Globus pallidus (tissue), 1 donor: ENCODE data around the gene HSPA14.
"Not testable (repeated sequence)": the region's sequence is repeated elsewhere in the genome, so short reads cannot be mapped to it uniquely, and the experiment has no call there.

Experiments
- DNase-seq: peaks from one replicate; pipeline ENCODE4 v3.0.0-alpha.2; 2015; ENCODE audit warnings: low spot score

Gene HSPA14

GRCh38 chr10:14880229-14880628, 42.1 kb downstream of the HSPA14 start:
- DNase-seq, result no peak

DNA sequence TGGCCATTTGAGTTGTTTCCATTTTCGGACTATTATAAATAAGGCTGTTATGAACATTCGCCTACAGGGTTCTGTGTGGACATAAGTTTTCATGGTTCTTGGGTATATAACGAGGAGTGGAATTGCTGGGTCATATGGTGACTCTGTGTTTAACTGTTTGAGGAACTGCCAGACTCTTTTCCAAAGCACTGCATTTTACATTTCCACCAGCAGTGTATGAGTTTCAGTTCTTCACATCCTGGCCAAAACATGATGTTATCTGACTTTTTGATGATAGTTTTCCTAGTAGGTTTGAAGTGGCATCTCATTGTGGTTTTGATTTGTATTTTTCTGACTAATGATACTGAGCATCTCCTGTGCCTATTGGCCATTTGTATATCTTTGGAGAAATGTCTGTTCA, 46.0 kb downstream of the HSPA14 start:
- DNase-seq, result no peak

DNA sequence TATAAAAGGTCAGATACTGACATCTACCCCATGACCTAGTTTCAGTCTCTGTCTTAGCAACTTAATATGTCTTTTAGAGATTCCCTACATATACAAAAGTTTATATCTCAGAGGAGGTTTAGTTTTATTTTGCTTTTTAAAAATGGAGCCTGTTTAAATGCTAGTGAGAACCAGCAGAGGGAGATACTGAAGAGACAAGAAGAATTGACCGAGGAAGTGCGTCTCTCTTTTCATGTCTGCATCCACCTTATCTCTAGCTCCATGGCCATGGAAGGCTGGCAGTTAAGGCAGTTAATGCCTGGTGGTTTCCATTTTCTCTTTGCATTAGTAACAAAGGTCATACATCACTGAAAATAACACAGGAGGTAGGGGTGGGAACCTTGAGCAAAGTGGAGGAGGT, 51.2 kb downstream of the HSPA14 start:
- DNase-seq, result no peak

DNA sequence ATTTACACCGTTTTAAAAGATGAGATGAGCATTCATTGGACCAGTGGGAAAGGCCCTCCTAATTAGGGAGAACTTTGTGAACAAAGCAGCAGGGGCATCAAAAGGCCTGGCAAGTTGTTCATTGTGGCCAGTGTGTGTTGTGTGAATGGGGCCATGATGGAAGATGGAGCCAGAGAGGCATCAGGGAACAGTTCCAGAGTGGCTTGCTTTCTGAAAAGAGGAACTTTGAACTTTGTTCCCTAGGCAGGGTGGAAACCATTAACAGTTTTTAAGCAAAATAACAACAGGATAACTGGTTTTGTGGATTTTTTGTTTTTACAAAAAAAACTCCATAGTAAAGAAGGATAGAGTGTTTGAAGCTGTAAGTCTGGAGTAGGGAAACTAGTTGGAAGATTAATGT, 53.0 kb downstream of the HSPA14 start:
- no peak for DNase-seq

GRCh38 chr10:14904316-14904732, 66.2 kb downstream of the HSPA14 start:
- DNase-seq, result no peak

DNA sequence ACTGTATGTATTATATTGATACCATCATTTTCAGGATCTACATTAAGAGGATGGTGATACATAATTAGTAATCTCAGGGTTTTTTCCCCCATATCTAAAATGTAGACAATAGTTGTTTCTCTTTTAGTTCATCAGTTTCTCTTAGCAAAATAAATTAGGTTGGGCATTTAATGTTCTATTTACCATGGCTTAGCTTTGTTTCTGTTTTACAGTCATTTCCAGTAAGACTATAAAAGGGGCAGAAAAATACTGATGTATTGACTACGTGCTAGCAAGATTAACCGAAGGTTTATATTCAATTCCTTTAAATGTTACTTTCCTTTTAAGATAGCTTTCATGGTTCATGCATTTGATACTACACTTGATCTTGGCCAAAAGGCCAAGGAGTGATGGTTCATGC, 66.8 kb downstream of the HSPA14 start:
- no peak for DNase-seq

DNA sequence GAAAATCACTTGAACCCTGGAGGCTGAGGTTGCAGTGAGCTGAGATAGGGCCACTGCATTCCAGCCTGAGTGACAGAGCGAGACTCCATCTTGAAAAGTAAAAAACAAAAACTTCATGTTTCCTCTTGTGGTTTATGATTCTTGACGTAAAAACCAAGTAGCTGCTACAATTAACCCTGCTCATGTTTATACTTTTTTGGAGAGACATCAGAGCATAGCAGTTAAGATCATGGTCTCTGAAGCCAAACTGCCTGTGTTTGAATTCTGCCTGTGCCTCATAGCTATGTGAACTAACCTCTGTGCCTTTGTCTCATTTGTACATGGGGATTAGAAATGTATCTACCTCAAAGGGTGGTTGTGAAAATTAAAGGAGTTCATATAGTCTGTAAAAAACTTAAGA, 67.8 kb downstream of the HSPA14 start:
- no peak for DNase-seq

DNA sequence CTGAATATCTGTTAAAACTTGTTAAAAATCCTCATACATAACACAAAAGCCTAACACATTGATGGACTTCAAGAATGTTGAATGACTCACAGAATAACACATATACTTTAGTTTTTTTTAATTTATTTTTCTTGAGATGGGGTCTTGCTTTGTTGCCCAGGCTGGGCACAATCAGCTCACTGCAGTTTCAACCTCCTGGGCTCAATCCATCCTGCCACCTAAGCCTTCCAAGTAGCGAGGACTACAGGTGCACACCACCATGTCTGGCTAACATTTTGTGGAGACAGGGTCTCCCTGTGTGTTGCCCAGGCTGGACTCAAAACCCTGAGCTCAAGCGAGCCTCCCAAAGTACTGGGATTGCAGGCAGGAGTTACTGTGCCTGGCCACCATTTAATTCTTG, 68.7 kb downstream of the HSPA14 start:
- no peak for DNase-seq

GRCh38 chr10:14907591-14907990, 69.5 kb downstream of the HSPA14 start:
- DNase-seq, result not testable (repeated sequence)

GRCh38 chr10:14909101-14909500, 71.0 kb downstream of the HSPA14 start:
- no peak for DNase-seq

- no peak for DNase-seq
Observed at GRCh38 chr10:14910953-14911352, 72.8 kb downstream of the HSPA14 start.

- no peak for DNase-seq
Observed at GRCh38 chr10:14911801-14912200, 73.7 kb downstream of the HSPA14 start.

DNA sequence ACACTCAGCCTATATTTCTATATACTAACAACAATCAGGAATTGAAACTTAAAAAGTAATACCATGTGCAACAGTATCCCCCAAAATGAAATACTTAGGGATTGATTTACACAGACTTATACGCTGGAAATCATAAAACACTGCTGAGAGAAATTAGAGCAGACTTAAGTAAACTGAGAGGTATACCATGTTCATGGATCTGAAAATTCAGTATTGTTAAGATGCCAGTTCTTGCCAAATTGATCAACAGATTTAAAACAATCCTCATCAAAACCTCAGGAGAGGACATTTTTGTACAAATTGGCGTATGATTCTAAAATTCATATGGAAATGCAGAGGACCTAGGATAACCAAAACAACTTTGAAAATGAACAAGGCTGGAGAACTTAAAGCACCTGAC, 78.5 kb downstream of the HSPA14 start:
- DNase-seq, result no peak

GRCh38 chr10:14917827-14918226, 79.7 kb downstream of the HSPA14 start:
- DNase-seq, result no peak

DNA sequence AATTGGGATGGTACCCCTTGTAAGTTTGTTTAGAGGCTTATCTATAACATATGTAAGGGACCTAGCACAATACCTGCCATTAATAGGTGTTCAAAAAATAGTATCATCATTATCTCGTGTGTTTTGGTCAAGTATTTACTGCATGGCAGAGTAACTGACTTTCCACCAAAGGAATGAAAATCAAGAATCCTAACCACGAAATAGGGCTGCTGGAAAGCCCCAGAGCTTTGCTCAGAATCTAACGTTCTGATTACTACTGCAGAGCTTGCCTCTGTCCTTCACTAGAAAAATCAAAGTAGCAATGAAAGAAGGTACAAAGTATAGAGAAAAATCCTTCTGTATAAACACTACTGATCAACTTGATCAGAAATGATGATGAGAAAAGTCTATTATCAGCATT, 80.9 kb downstream of the HSPA14 start:
- DNase-seq, result no peak
